ENCODE measurements around the gene RNF31.

The RNF31 gene

DNA sequence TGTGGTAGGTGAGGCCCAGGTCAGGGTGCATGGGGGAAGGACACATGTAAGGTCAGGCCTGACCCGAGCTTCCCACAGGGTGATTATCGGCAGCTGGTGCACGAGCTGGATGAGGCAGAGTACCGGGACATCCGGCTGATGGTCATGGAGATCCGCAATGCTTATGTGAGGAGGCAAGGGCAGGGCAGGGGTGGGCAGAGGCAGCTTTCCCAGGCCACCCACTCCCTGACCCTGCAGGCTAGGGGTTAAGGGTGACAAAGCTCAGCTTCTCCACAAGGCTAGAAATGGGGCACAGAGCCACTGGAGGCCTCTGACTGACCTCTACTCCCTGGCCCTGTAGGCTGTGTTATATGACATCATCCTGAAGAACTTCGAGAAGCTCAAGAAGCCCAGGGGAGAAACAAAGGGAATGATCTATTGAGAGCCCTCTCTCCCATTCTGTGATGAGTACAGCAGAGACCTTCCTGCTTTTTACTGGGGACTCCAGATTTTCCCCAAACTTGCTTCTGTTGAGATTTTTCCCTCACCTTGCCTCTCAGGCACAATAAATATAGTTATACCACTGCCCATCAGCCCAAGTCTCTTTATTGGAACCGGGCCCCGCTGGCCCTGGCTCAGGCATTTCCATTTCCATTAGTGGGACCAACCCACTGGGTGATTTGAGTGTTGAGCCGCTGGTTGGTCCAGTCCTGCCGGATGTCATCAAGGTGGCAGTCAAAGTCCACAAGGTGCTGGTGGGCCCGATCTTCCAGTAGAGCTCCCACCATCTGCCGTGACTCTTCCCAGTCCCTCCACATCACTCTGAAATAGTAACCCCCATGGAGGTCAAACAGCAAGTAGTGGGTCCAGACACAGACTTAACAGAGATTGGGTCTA, 8.7 kb upstream of the RNF31 start:
- no peak for DNase-seq

DNA sequence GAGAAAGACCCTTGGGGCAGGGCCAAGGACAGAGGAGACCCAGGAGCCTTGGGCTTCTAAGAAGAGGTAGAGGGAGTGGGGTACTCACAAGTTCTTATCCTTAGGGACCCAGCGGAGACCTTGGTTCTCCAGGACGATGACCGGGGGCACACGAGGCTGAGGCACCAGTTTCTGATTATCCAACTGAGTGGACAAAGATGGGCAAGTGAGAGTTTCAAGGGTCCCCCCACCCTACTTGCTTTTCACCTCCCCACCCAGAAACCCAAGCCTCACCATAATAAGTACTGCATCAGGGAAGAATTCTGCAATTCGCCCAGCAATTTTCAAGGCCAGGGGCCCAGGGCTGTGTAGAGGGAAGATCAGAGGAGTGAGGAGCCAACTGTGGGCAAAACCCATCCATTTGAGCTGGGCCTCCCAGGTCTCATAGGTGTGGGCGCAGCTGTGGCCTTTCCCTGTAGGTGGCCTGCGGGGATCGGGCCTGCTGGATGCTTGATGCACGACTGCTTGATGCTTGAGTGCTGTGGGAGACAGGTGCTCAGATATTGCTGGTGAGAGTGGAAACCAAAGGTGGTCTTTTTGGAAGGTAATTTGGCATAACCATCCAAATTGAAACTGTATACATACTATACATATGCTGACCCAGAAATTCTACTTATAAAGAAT, 7.9 kb upstream of the RNF31 start:
- no peak for DNase-seq

DNA sequence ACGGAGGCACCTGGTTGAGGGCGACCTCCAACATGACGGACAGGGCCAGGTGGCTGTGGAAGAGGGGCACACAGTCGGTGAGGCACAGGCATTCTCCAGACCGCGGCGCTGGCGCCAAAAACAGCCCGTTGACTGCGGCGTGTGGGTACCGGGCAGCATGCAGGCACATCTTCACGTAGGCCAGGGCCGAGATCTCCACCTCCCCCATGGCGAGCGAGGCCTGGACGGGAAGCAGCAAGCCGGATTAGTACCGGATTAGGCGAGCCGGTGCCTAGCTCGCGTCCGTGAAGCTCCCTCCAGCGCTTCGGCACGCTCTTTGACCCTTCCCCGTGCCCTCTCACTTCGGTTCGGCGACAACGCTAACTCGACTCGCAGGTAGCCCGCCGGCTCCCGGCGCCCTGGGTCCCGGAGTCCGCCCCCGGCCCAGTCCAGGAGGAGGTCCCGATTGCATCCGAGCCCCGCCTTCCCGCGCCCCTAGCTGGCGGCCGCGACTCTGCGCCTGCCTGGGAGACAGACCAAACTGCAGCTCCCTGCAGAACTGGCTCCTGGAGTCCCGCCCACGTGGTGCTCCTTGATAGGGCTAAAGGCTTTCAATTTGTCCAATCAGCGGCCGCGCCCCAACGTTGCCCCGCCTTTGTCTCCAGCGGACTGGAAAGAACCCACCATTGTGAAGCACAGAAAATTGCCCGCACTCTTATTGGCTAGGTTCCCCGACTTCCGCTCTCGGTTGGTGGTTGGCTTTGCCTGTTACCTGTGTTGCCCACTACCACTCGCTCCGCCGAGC, 6.0 kb upstream of the RNF31 start, which contains the start of gene EMC9:
EMC9 (minus strand) TSS at position 495 of the 784 bp plus-strand sequence; CDS start at position 208, 287 bp downstream.
- peak; percentile 99 for DNase-seq

DNA sequence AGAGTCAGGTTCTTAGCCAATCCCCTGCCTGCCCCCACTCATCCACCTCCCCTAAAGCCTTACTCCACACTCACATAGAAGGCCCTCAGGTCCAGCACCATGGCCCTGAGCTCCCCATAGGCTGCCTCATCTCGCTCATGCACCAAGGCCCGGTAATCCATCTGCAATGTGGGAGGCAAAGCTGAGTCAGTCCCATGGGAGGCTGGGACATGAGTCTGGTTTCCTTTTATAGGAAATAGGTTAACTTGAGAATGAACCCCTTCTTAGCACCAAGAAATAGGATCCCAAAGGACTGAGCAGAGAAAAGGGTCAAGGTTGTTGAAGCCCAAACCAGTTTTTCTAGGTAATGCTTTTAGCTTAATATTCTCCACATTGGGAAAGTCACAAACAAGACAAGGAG, 3.8 kb upstream of the RNF31 start:
- DNase-seq = no peak

DNA sequence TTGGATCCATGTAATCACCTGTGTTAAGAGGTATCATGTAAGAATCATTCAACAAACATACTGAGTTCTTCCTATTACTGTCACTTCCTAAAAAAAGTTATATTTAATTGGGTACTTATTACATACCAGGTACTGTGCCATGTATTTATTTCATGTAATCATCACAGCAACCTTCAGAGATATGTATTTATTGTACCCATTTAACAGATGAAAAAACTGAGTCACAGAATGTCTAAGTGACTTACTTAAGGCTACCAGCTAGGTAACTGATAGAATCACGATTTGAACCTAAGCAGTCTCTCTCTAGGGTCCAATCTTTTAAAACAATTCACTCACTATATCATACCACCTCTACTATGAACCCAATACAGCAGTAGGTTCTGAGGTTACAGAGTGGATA, 2.8 kb upstream of the RNF31 start:
- no peak for DNase-seq

DNA sequence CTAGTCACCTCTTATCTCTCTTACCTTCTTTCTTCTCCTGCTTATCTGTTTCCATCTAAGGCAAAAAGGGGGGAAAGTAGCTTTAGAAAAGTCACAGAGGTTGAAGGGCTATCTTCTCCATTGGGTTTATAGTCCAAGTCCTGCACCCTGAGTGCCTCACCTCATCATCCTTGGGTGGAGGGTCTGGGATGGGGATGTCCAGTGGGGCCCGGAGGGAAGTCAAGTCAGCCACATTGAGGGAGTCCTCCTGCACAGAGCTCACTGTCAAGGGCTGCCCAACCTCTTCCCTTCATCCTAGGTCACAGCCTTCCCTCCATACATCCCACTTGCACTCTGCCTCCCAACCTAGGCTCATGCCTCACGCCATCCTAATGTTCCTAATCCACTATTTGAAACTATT, 2.1 kb upstream of the RNF31 start:
- no peak for DNase-seq

DNA sequence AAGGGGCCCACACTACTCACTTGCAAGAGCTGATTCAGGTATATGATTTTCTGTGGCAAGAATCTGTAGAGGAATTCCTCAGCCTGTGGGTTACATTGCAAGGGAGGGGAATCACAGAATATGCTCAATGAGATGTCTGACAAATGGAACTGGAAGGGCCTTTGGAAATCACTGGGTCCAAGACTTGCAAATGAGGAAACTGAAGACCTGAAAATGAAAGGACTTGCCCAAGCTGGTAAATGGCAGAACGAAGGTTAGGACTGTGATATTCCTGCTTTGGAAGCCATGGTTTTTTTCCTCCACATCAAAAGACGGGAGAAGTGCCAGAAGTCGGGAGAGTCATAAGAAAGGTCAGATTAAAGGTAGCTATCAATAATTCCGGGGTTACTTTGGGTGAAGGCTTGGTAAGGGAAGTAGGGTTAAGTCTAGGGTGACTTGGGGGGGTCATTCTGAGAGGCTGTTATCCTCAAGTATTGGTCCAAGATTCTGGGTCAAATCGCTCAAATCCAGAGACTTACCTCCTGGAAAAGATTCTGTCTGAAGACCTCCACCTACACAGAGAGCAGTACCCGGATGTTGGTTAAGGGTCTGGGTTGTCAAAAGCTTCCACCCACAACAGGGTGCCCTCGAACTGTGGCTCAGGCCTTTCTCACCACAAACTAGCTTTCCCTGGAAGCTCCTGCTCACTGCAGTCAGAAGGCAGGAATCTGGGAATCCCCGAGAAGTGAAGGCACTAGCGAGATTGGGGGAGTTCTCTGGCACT, 1.4 kb upstream of the RNF31 start:
- no peak for DNase-seq

DNA sequence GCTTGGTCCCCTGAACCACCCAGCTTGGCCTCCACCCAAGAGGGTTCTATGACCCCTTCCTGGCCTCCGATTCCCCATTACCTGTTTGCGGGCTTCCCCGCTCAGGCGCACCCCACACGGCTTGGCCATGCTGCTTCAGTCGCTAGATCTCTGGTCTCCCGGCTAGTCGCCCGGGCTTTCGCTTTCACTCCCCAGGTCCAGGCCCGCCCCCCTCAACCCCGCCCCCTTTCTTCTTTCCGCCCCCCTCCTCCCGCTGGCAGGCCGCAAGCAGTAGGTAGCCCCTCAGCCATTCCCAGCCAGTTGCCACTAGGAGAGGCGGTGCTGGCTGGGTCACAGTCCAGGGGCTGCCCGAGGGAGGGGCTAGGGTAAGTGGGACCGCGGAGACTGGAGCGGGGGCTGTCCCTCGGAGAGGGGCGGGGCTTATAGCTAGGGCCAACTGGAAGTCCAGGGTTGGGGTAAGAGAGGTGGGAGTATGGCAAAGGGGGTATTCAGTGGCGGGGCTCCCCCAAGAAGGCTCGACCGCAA, 783 bp upstream of the RNF31 start, which contains the start of gene PSME2:
PSME2 (minus strand) TSS at position 158 of the 525 bp plus-strand sequence; CDS start at position 129, 29 bp downstream.
- DNase-seq = peak; percentile 95

DNA sequence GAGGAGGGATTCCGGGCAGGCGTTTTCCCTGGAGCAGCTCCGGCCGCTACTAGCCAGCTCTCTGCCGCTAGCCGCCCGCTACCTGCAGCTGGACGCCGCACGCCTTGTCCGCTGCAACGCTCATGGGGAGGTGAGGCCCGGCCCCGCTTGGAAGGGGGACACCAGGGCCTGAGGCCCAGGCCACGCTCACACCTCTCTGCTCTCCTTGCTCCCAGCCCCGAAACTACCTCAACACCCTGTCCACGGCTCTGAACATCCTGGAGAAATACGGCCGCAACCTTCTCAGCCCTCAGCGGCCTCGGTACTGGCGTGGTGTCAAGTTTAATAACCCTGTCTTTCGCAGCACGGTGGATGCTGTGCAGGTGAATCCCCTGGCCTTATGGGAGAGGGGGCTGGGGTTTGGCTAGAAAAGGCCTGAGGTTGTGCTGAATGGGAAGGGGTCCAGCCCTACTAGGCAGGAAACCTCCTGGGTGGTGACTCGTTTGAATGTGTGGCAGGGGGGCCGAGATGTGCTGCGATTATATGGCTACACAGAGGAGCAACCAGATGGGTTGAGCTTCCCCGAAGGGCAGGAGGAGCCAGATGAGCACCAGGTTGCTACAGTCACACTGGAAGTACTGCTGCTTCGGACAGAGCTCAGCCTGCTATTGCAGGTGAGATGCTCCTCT, 597 bp downstream of the RNF31 start:
- DNase-seq = no peak

DNA sequence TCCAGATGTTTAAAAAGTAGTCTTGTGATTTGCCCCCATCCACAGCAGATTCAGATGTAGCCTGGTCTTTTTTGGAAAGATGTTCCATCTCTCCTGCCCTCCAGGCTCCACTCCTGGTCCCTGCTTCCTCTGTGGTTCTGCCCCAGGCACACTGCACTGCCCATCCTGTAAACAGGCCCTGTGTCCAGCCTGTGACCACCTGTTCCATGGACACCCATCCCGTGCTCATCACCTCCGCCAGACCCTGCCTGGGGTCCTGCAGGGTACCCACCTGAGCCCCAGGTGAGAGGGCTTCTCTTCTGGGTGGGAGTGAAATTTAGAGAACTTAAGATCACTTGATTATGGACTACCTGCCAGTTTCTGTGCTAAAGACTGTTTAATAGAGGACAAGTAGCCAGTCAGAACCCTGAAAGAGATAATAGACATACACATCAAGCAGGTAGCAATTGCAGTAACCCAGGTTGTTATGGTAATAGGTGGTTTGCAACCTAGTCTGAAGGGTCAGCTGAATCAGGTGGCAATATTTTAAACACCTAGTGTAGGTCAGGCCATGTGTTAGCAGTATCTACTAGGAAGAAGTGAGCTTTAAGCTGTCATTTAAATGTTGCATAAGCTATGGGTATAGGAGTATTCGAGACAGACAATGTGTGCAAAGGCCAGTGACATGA, 2.1 kb downstream of the RNF31 start:
- DNase-seq = no peak

DNA sequence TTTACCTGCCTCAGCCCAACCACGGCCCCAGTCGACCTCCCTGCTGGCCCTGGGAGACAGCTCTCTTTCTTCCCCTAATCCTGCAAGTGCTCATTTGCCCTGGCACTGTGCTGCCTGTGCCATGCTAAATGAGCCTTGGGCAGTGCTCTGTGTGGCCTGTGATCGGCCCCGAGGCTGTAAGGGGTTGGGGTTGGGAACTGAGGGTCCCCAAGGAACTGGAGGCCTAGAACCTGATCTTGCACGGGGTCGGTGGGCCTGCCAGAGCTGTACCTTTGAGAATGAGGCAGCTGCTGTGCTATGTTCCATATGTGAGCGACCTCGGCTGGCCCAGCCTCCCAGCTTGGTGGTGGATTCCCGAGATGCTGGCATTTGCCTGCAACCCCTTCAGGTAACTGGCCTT, 2.8 kb downstream of the RNF31 start:
- DNase-seq = no peak

DNA sequence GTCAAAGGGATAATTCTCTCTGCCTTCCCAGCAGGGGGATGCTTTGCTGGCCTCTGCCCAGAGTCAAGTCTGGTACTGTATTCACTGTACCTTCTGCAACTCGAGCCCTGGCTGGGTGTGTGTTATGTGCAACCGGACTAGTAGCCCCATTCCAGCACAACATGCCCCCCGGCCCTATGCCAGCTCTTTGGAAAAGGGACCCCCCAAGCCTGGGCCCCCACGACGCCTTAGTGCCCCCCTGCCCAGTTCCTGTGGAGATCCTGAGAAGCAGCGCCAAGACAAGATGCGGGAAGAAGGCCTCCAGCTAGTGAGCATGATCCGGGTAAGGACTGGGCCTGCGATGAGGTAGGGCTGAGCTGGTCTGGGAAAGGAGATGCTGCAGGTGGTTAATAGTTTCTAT, 3.3 kb downstream of the RNF31 start:
- DNase-seq = no peak

DNA sequence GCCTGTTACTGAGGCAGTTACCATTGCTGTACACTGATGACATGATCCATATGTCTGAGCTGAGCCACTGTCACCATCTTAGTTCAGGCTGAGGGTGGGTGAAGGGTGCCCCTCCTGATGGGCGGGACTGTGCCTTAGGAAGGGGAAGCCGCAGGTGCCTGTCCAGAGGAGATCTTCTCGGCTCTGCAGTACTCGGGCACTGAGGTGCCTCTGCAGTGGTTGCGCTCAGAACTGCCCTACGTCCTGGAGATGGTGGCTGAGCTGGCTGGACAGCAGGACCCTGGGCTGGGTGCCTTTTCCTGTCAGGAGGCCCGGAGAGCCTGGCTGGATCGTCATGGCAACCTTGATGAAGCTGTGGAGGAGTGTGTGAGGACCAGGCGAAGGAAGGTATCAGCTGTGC, 3.7 kb downstream of the RNF31 start:
- DNase-seq = no peak

DNA sequence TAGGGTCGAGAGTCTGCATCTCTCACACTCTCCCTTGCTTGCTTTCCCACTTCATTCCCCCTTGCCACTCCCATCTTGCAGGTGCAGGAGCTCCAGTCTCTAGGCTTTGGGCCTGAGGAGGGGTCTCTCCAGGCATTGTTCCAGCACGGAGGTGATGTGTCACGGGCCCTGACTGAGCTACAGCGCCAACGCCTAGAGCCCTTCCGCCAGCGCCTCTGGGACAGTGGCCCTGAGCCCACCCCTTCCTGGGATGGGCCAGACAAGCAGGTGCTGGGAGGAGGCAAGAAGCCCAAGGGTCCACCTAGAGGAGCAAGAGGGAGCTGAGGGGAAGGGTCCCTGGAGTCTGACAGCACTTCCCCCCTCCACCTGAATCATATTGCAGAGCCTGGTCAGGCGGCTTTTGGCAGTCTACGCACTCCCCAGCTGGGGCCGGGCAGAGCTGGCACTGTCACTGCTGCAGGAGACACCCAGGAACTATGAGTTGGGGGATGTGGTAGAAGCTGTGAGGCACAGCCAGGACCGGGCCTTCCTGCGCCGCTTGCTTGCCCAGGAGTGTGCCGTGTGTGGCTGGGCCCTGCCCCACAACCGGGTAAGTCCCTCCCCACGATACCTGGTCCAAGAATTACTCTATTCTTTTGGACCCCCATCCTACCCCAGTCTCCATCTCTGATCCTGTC, 4.2 kb downstream of the RNF31 start:
- no peak for DNase-seq

DNA sequence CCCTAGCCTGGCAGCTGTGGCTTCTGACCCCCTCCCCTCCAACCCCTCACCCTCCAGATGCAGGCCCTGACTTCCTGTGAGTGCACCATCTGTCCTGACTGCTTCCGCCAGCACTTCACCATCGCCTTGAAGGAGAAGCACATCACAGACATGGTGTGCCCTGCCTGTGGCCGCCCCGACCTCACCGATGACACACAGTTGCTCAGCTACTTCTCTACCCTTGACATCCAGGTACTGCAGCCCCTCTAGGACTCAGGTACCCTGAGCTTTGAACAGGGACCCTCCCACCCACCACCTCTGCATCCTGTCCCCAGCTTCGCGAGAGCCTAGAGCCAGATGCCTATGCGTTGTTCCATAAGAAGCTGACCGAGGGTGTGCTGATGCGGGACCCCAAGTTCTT, 7.8 kb downstream of the RNF31 start:
- no peak for DNase-seq

DNA sequence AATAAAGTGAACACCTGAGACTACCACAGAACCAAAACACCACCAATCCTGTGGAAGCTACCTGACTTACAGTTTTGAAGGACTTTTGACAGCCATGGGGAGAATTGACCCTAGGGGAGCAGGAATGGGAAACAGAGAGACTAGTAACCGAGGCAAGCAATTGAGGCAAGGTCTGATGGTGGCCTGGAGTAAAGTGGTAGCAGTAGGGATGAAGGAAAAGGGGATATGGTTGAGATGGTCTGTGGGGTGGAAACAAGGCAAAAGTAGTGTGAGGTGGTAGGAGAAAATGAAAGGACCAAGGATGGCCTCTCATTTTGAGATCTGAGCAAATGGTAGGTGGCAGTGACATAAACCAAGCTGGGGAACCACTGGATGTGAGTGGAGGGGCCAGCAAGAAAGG, 9.5 kb downstream of the RNF31 start:
- DNase-seq = no peak

DNA sequence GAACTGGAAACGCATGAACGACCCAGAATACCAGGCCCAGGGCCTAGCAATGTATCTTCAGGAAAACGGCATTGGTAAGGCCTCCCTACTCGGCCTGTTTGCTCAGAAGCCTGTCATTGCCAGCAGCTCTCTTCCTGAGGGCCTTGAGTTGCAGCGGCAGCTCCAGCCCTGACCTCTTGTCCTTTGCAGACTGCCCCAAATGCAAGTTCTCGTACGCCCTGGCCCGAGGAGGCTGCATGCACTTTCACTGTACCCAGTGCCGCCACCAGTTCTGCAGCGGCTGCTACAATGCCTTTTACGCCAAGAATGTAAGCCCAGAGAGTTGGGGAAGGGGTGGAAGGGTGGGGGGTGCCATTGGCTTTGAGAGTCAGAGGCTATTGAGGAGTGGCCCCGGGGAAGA, 10.0 kb downstream of the RNF31 start:
- no peak for DNase-seq

DNA sequence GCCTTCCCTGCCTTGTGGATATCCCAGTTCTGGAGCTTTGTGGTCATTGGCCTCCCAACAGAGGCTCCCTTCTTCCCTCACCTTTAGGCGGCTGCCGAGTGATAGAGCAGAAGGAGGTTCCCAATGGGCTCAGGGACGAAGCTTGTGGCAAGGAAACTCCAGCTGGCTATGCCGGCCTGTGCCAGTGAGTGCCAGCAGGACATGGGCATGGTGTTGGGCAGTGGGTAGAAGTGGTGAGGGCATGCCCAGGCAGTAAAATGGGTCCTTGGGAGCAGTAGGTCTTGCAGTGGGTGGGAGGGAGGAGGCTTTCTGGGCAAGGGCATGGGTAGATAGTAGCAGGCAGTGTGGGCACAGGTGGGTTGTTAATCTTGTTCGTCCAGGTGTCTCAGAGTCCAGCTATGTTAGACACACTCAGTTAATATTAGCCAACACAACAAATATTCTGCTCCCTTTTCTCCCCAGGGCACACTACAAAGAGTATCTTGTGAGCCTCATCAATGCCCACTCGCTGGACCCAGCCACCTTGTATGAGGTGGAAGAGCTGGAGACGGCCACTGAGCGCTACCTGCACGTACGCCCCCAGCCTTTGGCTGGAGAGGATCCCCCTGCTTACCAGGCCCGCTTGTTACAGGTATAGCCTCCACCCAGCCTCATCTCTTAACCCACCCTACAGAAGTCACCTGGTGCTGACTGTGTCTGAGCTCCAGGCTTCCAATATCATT, 12.6 kb downstream of the RNF31 start:
- DNase-seq = no peak

DNA sequence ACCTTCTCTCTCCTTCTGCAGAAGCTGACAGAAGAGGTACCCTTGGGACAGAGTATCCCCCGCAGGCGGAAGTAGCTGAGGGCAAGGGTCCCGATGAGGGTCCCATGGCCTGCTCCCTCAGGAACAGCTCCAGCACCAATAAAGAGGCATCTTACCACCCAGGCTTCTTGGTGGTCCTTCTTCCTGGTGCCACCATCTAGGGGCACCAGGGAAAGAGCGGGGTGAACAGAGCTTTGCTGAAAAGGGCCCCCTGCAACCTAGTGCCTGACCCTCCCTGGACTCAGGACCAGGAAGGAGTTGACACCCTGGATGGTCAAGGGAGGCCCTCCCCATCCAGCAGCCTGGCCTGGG, 13.2 kb downstream of the RNF31 start:
- DNase-seq = no peak
